CD14-positive monocyte (primary cell): Measurements from ENCODE around the gene INO80. TPM values are rescaled to one million over a fixed set of nuclear protein-coding genes. Genes with fewer than 3 reads are reported as not detected.

Experiments used
- DNase-seq, 3 donors: peaks; one replicate each; pipeline ENCODE4 v3.0.0-alpha.2; 2011 to 2022
- H2AFZ ChIP-seq: 2 replicates; pipeline ENCODE4 v1.6.0; 2012; ENCODE audit warnings: mild to moderate bottlenecking, low read depth, low read length, inconsistent platforms; ENCODE audit not compliant: insufficient read depth, poor library complexity, severe bottlenecking
- H3K27ac ChIP-seq, 2 donors: 1 replicate in 1 of 2; 2 replicates in 1 of 2; pipeline ENCODE4 v1.5.1; 2012 to 2013; ENCODE audit warnings: low read length in 2 of 2, control low read depth in 1 of 2, inconsistent platforms in 1 of 2, low read depth in 1 of 2, mild to moderate bottlenecking in 1 of 2
- H3K27me3 ChIP-seq, 2 donors: one replicate each; pipeline versions ENCODE4 v1.6.0 to v1.6.1; 2011 to 2013; ENCODE audit warnings: low read length in 2 of 2; ENCODE audit not compliant: control insufficient read depth in 2 of 2, insufficient read depth in 2 of 2
- H3K36me3 ChIP-seq, 2 donors: replicated peaks in 1 of 2; 1 replicate in 1 of 2; 2 replicates in 1 of 2; pipeline versions ENCODE4 v1.5.1 to v1.6.1; 2012 to 2013; ENCODE audit warnings: low read length in 2 of 2, control low read depth in 1 of 2, inconsistent platforms in 1 of 2, mild to moderate bottlenecking in 1 of 2; ENCODE audit not compliant: insufficient read depth in 2 of 2, control insufficient read depth in 1 of 2
- H3K4me1 ChIP-seq, 2 donors: 1 replicate in 1 of 2; 2 replicates in 1 of 2; pipeline versions ENCODE4 v1.5.1 to v1.6.1; 2012 to 2013; ENCODE audit warnings: low read length in 2 of 2, control low read depth in 1 of 2, inconsistent platforms in 1 of 2, mild to moderate bottlenecking in 1 of 2, moderate library complexity in 1 of 2; ENCODE audit not compliant: insufficient read depth in 2 of 2, control insufficient read depth in 1 of 2
- H3K4me2 ChIP-seq: replicated peaks from 2 replicates; pipeline ENCODE3; 2012; ENCODE audit warnings: low read length, moderate library complexity, mild to moderate bottlenecking; ENCODE audit not compliant: poor library complexity, severe bottlenecking; ENCODE audit errors: extremely low read depth
- H3K4me3 ChIP-seq, 3 experiments: fragments of 200-600 bp in 1 of 3; sonication (generic) in 1 of 3; replicated peaks in 1 of 3; 1 replicate in 2 of 3; 2 replicates in 1 of 3; pipeline ENCODE4 v1.5.1; 2011 to 2013; ENCODE audit warnings: low read length in 3 of 3, mild to moderate bottlenecking in 3 of 3, control low read depth in 2 of 3, low read depth in 2 of 3, inconsistent platforms in 1 of 3, moderate library complexity in 1 of 3
- H3K79me2 ChIP-seq: 2 replicates; pipeline ENCODE4 v1.6.0; 2012; ENCODE audit warnings: mild to moderate bottlenecking, control low read depth, inconsistent platforms, low read length, moderate library complexity; ENCODE audit not compliant: insufficient read depth
- H3K9ac ChIP-seq: 2 replicates; pipeline ENCODE4 v1.6.0; 2017; ENCODE audit warnings: low read length, mild to moderate bottlenecking; ENCODE audit not compliant: insufficient read depth, poor library complexity, severe bottlenecking
- H3K9me3 ChIP-seq, 2 donors: replicated peaks in 1 of 2; 1 replicate in 1 of 2; 2 replicates in 1 of 2; pipeline versions ENCODE4 v1.5.1 to v1.6.1; 2012 to 2013; ENCODE audit warnings: low read length in 2 of 2, control low read depth in 1 of 2; ENCODE audit not compliant: control insufficient read depth in 1 of 2, insufficient read depth in 1 of 2
- H4K20me1 ChIP-seq: 2 replicates; pipeline ENCODE4 v1.6.0; 2012; ENCODE audit warnings: mild to moderate bottlenecking, low read length, control low read depth, moderate library complexity; ENCODE audit not compliant: insufficient read depth
- H3K27ac Mint-ChIP-seq, 7 donors: one replicate each; pipeline ENCODE4 v1.8.0; 2020; ENCODE audit warnings: mild to moderate bottlenecking in 7 of 7, mixed read lengths in 7 of 7, moderate library complexity in 6 of 7, inconsistent platforms in 2 of 7
- H3K27me3 Mint-ChIP-seq, 3 donors: one replicate each; pipeline ENCODE4 v1.8.0; 2021 to 2022; ENCODE audit warnings: low read depth in 3 of 3, mild to moderate bottlenecking in 3 of 3, mixed read lengths in 3 of 3, moderate library complexity in 3 of 3, inconsistent platforms in 1 of 3
- H3K36me3 Mint-ChIP-seq, 2 donors: one replicate each; pipeline ENCODE4 v1.8.0; 2020; ENCODE audit warnings: mixed read lengths in 2 of 2, inconsistent platforms in 1 of 2, mild to moderate bottlenecking in 1 of 2
- H3K4me1 Mint-ChIP-seq: one replicate; pipeline ENCODE4 v1.8.0; 2020; ENCODE audit warnings: mild to moderate bottlenecking, mixed read lengths
- H3K4me3 Mint-ChIP-seq, 2 donors: one replicate each; pipeline ENCODE4 v1.8.0; 2020; ENCODE audit warnings: mild to moderate bottlenecking in 2 of 2, mixed read lengths in 2 of 2, moderate library complexity in 1 of 2
- H3K9me3 Mint-ChIP-seq, 7 donors: one replicate each; pipeline ENCODE4 v1.8.0; 2020 to 2022; ENCODE audit warnings: mixed read lengths in 7 of 7, mild to moderate bottlenecking in 6 of 7, moderate library complexity in 6 of 7, inconsistent platforms in 2 of 7
- CTCF ChIP-seq: fragments of 200-600 bp; IDR thresholded peaks from one replicate; pipeline ENCODE4 v1.8.0; 2022; ENCODE audit warnings: antibody characterized with exemption, mild to moderate bottlenecking
- WGBS: methylation state at CpG from one replicate; pipeline ENCODE4 v1.1.5; 2013; ENCODE audit warnings: missing lambda C conversion rate; ENCODE audit not compliant: insufficient coverage; 5-methylcytosine and 5-hydroxymethylcytosine counted together
- intact Hi-C, 2 donors: fragments of 100-400 bp; cut with micrococcal nuclease; formaldehyde crosslinking; loops; one replicate each; pipeline versions ENCODE4 v1.15.0 to v1.15.1; 2023
- polyA plus RNA-seq, 3 donors: library from polyadenylated mRNA; depleted of rRNA in 1 of 3; unstranded in 2 of 3; stranded (reverse) in 1 of 3; fragments of 300-500 nt in 2 of 3; fragments of >200 nt in 1 of 3; fragmentation: Illumina TruSeq in 2 of 3; gene quantifications; 1 replicate in 2 of 3; 2 replicates in 1 of 3; pipeline ENCODE4 v1.2.3, GENCODE V29; 2012 to 2021

Gene INO80
- polyA plus RNA-seq, 3 donors, result 2.3 to 13.1 (median 2.4) TPM

- DNase-seq, result no peak
- 100% methylated on average over 2 of the region's 4 CpGs for WGBS
- peak overlapping the region in 1 of 2 donors; percentile 15 for H3K27ac ChIP-seq
- no peaks in the 10 kb centered on the region for H3K79me2 ChIP-seq
- peaks cover 61 to 70% of the 10 kb centered on the region in 2 donors for H3K36me3 Mint-ChIP-seq
- H3K27me3 Mint-ChIP-seq, result peaks cover 0 to 1% (median 0%) of the 10 kb centered on the region in 3 donors
- H3K4me2 ChIP-seq, result no peak overlapping the region
- H4K20me1 ChIP-seq, result peaks cover 4% of the 10 kb centered on the region
- H3K4me3 Mint-ChIP-seq, result no peak overlapping the region
- H3K27me3 ChIP-seq, result no peaks in the 10 kb centered on the region
- H3K9me3 ChIP-seq, result no peaks in the 10 kb centered on the region
- no peaks in the 10 kb centered on the region for H3K4me1 ChIP-seq
- peak overlapping the region in 2 of 7 donors; percentile 15 to 58 for H3K27ac Mint-ChIP-seq
- H2AFZ ChIP-seq, result no peak overlapping the region
- no peak overlapping the region for H3K9ac ChIP-seq
- peaks cover 60 to 97% of the 10 kb centered on the region in 2 donors for H3K36me3 ChIP-seq
- H3K4me1 Mint-ChIP-seq, result no peaks in the 10 kb centered on the region
- intact Hi-C loops, result loop anchor here in 1 of 2 donors (10.0 kb wide), 1 partner anchor 81 kb away; no protein-coding TSS in a partner anchor
- H3K9me3 Mint-ChIP-seq, result no peaks in the 10 kb centered on the region
- no peak for TF ChIP-seq CTCF
- H3K4me3 ChIP-seq, result no peak overlapping the region
Observed at GRCh38 chr15:41025393-41025792, 90.7 kb downstream of the INO80 start.

- H3K4me1 Mint-ChIP-seq, result no peaks in the 10 kb centered on the region
- no peaks in the 10 kb centered on the region for H3K27me3 ChIP-seq
- H4K20me1 ChIP-seq, result peaks cover 4% of the 10 kb centered on the region
- peaks cover 64 to 97% of the 10 kb centered on the region in 2 donors for H3K36me3 ChIP-seq
- TF ChIP-seq CTCF, result no peak
- H3K9me3 ChIP-seq, result no peaks in the 10 kb centered on the region
- no peak for DNase-seq
- no peak overlapping the region for H3K4me2 ChIP-seq
- H3K27ac ChIP-seq, result peak overlapping the region in 1 of 2 donors; percentile 15
- H3K27me3 Mint-ChIP-seq, result peaks cover 0 to 1% (median 0%) of the 10 kb centered on the region in 3 donors
- intact Hi-C loops, result loop anchor here in 1 of 2 donors (5.0 to 10.0 kb wide), 2 partner anchors 80 to 118 kb away; no protein-coding TSS in a partner anchor
- H3K4me3 ChIP-seq, result no peak overlapping the region
- peaks cover 61 to 72% of the 10 kb centered on the region in 2 donors for H3K36me3 Mint-ChIP-seq
- no peaks in the 10 kb centered on the region for H3K4me1 ChIP-seq
- no peak overlapping the region for H2AFZ ChIP-seq
- no CpG with 5 or more reads among the region's 2 CpGs for WGBS
- H3K4me3 Mint-ChIP-seq, result no peak overlapping the region
- no peaks in the 10 kb centered on the region for H3K79me2 ChIP-seq
- no peaks in the 10 kb centered on the region for H3K9me3 Mint-ChIP-seq
- peak overlapping the region in 4 of 7 donors; percentile 11 to 58 (median 30) for H3K27ac Mint-ChIP-seq
- no peak overlapping the region for H3K9ac ChIP-seq
Observed at GRCh38 chr15:41024885-41025284, 91.2 kb downstream of the INO80 start.
